Activated CD8-positive, alpha-beta memory T cell treated with anti-CD3 and anti-CD28 coated beads for 1 hour (primary cell): Measurements from ENCODE around the gene PRPF40B.

Source experiments
- DNase-seq, 2 donors: peaks; one replicate each; pipeline ENCODE4 v3.0.0-alpha.2; 2020; ENCODE audit warnings: low read depth in 1 of 2; ENCODE audit errors: extremely low read depth in 1 of 2

The PRPF40B gene

DNA sequence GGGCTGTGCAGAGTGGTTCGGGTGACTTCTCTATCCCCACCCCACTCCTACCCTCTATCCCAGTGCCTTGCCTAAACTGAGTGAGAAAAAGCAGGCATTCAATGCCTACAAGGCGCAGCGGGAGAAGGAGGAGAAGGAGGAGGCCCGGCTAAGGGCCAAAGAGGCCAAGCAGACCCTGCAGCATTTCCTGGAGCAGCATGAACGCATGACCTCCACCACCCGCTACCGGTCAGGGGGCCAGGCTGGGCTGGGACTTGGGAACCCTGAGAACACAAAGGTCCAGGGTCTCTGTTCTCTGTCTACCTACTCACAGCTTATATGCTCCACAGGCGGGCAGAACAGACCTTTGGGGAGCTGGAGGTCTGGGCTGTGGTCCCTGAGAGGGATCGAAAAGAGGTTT, 11.7 kb downstream of the PRPF40B start:
- DNase-seq, result no peak

DNA sequence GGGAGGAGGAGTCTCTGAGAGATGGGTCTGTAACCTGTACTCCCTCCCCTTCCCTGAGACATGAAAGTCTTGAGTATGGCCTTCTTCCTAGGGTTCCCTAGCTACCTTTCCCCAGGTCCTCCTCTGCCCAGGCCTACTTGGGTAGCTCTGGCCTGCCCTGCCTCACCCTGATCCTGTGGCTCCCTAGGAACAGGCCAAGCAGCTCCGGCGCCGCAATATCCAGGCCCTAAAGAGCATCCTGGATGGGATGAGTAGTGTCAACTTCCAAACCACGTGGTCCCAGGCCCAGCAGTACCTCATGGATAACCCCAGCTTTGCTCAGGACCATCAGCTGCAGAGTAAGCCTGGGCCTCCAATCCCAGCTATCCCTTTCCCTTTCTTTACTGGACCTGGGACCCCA, 12.3 kb downstream of the PRPF40B start:
- DNase-seq, result no peak

DNA sequence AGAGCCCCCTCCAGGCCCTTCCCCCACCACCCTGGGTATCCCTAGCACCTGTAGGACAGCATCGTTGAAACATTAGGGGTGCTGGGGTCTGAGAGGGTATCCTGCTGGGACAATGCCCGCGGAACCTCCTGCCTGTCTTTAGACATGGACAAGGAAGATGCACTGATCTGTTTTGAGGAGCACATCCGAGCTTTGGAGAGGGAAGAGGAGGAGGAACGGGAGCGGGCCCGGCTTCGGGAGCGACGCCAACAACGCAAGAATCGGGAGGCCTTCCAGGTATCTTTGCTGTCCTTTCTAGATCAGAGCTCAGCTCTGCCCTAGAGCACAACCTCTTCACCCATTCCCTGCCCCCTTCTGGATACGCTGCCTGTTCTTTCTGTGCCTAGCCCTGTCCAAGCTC, 13.2 kb downstream of the PRPF40B start:
- no peak for DNase-seq

DNA sequence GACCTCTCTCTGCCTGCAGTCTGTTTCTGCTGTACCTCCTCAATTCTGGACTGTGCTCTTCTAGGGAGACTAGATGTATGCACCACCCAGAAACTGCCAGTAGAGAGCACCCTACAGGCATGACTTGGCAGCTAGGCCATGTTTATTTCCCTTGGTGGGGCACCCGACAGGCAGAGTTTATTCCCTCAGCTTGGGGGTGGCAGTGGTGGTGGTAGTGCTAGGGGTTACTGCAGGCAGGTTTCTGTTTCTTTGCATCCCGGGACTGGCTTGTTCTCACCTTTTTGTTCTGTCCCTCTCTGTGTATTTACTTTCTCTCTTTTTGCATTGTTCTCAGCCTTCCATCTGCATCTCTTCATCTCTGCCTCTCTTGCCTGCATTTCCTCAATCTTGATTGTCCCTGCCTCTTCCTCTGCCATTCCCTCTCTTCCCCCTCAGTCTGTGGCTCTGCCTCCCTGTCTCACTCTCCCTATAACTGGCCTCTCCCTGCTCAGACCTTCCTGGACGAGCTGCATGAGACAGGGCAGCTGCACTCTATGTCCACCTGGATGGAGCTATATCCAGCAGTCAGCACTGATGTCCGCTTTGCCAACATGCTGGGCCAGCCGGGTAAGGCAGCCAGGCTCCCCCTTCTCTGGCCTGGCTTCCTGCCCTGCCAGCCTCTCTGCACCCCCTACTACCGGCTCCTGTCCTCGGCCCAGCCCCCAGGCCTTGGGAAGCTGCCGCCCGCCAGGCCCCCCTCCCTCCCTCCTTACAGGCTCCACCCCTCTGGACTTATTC, 13.8 kb downstream of the PRPF40B start:
- no peak for DNase-seq

DNA sequence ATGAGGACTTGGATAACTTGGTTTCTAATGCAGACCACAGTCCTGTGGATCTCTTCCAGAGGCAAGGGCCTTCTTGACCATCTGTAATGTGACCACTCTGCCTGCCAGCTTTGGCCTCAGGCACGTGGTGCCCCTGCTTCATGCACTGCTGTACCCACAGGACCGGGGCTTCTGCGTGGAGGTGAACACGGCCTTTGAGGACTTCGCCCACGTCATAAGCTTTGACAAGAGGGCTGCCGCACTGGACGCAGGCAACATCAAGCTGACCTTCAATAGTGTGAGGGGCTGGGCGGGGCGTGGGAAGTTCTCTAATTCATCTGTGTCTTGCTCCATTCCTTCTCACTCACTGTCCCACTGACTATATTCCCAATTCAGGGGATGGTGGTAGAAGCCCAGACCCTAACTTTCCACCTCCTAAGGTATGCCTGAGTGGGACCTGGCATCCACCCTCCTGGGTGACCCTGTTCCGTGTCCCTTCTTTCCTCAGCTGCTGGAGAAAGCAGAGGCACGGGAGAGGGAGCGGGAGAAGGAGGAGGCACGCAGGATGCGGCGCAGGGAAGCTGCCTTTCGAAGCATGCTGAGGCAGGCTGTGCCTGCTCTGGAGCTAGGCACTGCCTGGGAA, 18.5 kb downstream of the PRPF40B start:
- DNase-seq, result no peak

DNA sequence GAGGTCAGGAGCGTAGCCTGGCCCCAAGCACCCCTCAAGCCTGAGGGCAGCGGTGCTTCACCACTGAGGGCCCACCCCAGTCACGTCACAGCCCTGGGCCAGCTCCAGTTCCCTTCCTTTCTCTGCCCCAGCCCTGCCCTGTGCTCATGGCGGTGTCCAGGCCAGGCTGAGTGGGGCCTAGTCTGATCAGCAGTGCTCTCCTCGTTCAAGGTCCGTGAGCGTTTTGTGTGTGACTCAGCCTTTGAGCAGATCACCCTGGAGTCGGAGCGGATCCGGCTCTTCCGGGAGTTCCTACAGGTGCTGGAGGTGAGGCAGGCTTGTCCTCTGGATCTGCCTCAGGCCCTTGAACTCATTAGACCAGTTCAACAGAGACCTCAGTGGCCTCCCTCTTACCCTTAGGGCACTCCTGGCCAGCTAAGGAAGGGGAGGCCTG, 19.0 kb downstream of the PRPF40B start:
- no peak for DNase-seq

DNA sequence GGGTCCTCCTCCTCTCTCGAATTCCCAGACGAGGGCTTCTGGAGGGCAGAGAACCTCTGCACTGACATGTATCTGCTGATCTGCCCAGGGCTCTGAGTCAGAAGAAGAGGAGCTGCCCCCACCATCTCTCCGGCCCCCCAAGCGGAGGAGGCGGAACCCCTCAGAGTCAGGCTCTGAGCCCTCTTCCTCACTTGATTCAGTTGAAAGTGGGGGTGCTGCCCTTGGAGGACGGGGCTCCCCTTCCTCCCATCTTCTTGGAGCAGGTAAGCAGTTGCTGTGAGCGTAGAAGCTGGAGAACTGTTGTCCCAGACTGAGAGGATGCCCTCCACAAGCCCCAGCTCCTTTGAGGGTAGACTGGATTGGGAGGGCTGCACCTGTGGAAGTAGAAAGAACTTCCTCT, 19.8 kb downstream of the PRPF40B start:
- no peak for DNase-seq

DNA sequence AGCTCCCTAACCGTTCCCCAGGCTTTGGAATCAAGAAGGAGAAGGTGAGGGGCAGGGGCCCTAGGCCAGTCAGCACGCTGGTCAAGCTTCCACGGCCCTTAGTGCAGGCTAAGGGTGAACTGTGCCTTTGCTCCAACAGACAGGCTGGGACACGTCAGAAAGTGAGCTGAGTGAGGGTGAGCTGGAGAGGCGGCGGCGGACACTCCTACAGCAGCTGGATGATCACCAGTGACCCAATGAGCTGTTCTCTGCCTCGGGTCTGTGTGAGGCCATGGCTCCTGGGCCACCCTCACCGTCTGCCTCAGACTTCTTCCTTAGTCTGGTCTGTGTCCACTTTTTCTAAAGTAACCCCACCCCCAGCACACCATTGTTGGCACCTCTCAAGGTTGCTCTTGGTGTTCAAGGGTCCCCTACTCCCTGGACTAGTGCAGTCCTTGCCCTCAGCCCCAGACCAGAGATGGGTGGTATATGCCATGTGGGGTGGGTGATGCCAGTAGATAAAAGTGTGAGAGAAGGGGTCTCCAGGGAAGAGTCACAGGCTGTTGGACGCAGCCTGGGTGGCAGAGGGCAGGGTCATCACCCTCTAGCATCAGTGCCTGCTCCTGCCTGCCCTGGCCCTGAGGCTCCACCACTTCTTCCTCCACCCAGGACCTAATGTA, 20.7 kb downstream of the PRPF40B start:
- no peak for DNase-seq

DNA sequence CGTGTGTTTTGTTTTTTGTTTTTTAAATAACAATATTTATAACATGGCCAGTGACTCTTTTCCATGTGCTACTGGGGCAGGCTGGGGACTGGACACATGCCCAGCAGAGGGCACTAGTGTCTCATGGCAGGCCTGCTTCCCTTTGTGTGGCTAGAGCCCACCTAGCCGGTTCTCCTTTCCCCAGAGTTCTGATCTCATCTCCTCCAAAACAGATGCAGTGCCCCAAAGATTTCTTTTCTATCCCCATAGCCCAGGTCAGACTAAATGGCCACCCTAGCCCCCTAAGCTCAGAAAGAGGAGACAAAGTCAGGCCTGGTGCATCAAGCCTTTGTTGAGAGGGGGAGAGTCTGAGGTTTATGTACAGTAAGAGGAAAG, 21.2 kb downstream of the PRPF40B start:
- peak; percentile 69 to 73 for DNase-seq

DNA sequence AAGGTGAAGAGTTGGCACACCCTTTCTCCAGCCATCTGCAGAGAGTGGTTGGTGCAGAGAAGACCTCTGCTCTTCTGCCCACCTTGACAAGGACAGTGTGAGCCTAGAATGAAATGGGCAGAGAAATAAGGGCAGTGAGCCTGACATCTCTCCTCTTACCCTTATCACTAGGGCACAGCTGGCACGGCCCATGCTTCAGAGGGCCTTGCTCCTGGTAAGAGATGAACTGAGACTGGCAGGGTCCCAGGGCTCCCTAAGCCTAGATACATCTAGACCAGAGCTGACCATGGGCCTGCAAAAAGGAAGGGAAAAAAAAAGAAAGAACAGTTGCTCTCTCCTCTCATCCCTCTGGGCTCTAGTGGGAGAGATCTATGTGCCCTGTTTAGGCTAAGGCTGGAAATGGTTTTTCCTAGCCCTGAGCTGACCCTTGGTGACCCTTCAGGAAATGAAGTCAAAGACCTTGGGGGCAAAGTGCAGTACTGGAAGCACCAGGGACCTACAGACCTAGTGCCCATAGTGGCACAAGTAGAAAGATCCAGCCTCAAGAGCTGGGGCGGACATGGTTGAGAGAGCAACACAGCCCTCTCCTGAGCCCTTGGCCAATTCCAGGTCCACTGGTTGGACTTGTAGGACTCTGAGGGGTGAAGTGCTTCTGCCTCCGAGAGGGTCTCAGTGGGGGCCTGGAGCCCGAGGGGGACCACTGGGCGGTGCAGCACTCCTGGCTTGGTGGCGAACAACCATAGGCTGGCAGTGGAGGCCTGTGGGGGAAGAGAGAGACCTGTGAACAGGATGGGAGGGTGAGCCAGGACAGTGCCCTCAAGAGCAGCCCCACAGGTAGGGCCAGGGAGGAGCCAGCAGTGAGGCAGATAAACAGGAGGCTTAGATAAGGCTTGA, 22.0 kb downstream of the PRPF40B start:
- DNase-seq, result no peak

DNA sequence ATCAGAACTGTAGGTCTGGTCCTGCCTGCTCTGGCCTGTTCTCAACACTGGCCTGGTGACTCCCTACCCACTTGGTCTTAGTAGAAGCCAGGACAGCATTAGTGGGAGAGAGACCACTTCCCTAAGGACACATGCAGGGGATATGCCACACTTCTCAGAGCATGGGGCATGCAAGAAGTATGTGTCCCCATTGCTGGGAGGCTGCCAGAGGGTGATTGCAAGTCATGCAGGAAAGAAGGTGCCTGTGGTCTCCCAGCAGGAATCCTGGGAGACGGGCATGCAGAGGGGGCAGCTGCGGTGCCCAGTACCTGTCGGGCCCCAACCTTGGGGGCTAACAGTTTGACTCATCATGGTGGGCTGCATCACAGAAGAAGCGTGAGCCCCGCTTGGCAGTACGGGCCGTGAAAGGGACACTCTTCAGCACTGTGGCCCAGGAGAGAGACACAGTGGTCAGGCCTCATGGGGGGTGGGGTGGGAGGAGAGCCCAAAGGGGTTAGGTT, 23.0 kb downstream of the PRPF40B start:
- no peak for DNase-seq

DNA sequence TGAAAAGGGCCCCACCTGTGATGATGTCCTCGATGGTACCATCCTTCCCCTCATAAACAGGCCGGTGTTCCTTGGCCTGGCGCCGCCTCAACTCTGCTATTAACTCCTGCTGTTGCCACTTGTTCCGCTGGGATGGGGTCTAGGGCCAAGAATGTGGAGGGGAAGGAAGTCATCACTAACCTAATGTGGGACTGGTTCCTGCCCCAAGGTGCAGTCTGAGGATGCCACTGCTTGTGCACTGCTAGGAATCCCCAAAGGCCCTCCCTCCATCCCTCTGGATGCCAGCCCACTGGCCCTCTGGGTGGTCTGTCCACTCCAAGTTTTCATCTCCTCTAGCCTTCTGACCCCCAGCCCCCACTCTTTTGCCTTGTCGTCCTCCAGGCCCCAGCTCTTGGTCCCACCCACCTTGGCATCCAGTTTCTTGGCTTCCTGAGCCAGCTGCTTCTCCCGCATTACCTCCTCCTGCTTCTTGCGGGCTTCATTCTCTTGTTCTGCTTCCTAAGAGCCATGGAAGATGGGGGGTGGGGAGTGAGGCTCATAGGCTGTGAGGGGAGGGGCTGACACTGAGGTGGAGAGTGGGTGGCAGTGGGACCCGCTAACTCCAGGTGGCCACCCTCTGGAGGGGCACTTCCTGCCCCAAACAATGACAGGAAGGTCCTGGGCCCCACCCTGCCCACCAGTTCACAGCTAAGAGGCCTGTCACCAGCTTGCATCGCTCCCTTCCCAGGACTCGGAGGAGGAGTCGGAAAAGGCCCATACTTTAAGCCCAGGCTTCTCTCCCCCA, 23.7 kb downstream of the PRPF40B start:
- DNase-seq, result no peak

DNA sequence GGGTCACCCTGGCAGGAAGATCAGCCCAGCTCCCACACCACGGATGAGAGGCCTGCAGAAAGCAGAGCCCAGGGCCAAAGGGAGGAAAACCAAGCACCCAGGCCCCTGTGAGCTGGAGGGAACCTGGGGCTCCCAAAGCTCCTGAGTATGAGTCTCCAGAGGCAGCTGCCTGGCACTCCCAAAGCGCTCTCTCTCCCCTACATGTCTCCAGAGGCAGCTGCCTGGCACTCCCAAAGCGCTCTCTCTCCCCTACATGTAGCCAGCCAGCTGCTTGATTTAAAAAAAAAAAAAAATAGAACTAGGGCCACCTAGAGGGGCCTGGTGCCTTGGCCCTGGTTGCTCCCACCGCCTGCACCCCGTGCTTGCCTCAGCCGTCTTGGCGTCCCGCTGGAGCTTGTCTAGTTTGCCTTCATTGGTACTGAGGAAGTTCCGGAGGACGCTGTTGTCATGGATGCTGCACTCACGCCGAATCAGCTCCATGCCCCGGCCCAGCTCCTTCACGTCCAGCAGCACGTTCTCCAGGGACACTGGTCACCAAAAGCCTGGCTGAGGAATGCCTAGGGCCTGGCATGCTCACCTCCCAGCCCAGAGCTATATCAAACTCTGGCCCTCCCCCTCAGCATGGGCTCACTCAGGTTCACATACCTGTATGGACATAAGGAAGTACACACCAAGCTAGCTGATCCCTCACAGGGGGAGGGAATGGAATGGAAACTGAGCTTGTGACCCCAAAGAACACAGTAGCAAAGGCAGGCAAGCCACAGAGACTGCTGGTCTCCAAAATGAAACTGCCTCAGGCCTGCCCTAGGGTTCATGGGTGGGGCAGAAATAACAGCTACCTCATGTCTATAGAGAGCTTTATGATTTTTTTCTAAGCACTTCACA, 24.7 kb downstream of the PRPF40B start:
- DNase-seq, result no peak

DNA sequence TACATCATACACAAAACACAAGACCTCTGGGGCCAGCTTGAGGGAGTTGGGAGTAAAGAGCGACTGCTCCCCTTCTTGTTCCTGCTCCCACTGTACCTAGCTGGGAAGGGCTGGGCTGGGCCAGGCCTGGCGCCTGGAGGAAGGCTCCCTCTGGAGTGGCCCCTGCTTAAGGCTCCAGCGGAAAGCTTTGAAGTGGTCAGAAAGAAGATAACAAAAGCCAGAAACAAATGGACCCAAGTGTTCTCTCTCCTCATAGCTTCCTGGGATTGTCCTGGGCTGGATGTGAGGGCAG, 25.3 kb downstream of the PRPF40B start:
- no peak for DNase-seq

DNA sequence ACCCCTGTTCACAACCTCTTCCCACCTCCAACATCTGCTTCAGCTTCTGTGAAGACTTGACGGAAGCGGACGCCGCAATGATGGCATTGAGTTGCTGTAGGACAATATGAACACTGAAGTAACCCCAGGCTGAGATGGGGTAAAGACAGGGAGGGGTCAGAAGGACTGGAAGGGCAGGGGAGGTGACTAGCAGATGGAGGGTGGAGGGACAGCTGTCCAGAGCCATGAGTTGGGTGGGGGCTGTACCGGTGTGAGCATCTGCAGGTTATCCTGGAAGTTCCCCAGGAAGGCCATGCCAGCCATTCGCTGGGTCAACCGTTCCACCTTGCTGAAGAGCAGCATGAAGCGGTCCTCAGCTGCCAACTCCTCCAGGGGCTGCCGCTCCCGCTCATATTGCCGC, 26.1 kb downstream of the PRPF40B start:
- DNase-seq, result no peak

DNA sequence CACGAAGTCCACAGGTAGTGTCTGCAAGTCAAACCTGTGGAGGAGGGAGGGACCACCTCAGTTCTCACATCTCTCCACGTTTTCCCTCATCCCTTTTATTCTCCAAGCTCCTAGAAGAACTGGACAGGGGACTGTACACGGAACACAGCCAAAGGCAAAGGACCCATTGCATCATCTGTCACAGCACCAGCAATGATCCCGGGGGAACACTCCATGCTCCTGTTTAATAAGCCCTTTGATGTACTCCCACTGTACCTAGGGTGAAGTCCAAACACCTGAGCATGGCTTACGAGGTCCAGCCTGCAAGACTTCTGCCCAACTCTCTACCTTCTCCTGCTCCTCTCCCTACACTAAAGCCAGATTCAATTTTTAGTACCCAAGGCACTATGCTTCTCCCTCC, 26.5 kb downstream of the PRPF40B start:
- DNase-seq, result no peak

DNA sequence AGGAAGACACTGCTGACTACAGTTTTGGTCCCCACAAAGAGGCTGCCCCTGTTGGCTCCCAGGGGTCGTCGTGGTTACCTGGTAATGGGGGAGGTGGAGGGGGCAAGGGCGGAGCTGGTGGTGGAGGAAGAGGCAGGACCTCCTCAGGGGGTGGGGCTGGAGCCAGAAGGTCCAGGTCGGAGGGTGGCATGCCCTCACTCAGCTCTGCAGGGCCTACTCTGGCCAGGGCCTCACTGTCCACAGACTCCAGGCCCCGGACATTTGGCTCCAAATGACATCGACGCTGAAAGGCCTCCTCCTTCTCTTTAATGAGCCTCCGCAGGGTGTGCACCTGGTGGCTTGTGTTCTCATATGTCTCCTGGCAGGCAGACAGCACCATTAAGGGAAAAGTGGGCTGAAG, 28.5 kb downstream of the PRPF40B start:
- DNase-seq, result no peak

DNA sequence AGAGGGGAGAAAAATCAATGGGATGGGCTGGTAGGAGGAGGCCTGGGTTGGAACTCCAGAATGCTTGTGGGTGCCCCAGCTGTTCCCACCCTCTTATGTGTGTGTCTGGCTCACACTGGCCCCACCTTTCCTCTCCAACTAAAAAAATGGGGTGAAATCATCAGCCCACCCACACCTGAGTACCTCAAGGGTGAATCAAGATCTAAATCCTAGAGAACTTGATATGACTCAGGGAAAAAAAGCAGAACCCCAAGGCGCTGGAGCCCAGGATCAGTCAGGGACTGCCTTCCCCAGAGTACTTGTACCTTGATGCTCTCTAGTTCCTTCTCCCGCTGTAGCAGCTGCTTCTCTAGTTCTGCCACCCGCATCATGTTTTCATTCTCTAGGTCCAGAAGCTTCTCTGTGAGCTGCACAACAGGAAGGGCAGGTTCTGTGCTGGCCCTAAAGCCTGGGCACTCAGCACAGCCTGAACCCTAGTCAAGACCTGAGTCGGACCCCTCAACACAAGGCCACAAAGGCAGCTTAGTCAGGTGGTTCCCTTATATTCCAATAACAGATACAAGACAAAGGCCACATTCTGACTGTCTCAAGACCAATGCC, 29.7 kb downstream of the PRPF40B start:
- no peak for DNase-seq

DNA sequence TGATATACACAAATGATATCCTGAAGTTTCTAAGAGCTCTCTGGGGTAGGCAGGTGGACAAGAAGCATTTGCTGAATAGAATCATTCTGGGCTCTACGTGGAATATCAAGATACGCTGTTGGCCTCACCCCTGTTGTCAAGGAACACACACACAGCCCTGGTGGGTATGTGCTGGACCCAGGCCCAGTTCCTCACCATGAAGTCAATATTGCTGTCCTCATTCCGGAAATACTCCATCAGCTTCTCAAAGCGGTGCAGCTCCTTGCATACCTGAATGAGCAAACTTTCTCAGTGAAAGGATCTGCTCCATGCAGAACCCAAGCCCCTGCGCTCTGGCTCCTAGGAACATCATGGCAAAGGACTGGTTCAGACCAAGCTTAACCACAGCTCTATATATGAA, 31.4 kb downstream of the PRPF40B start:
- DNase-seq, result no peak
